ENCODE results near the gene WWOX. TPM values are rescaled to one million over a fixed set of nuclear protein-coding genes. Genes with fewer than 3 reads are reported as not detected.

WWOX gene
- polyA plus RNA-seq, 2 of the 4 experiments (the other 2 are of a cell fraction), result 16.0 to 17.2 TPM

- TF ChIP-seq GATA3 (IDR thresholded peaks at IDR 0.05; ENCODE audit: borderline replicate concordance) (no peak), FOSB (CRISPR knock-in tag; IDR thresholded peaks at IDR 0.05) (no peak), NR3C1 (IDR thresholded peaks at IDR 0.05) (no peak), CEBPB (IDR thresholded peaks at IDR 0.05) (no peak)
Measured at GRCh38 chr16:78506367-78507193, 407.1 kb downstream of the WWOX start (continued).

GRCh38 chr16:78507576-78507975, 408.1 kb downstream of the WWOX start:
- no peak for TF ChIP-seq NFE2L2 (conservative IDR thresholded peaks at IDR 0.05; ENCODE audit: low read length)
- TF ChIP-seq CBX8 (IDR thresholded peaks at IDR 0.05), result no peak
- no peak for TF ChIP-seq ESRRA (IDR thresholded peaks at IDR 0.05; ENCODE audit: borderline replicate concordance, low read length)
- TF ChIP-seq FOXS1 (CRISPR knock-in tag; IDR thresholded peaks at IDR 0.05), result no peak
- DNase-seq (ENCODE audit: low read depth in 1 of 2, low spot score in 1 of 2) (no peak), ATAC-seq (no peak), FAIRE-seq (no peak)
- Histone ChIP-seq H3K9me3 (no peaks in the 10 kb centered on the region), H3K27ac (no peak overlapping the region), H3K4me2 (no peak overlapping the region), H3K4me3 (no peak overlapping the region), H3K4me1 (no peaks in the 10 kb centered on the region)
- CTCF ChIA-PET, result no interaction called here
- 67% methylated on average over 12 of the region's 12 CpGs for WGBS (ENCODE audit: missing lambda C conversion rate)
- POLR2A ChIA-PET, result no interaction called here

GRCh38 chr16:78509965-78510364, 410.5 kb downstream of the WWOX start:
- WGBS (ENCODE audit: missing lambda C conversion rate), result 78% methylated on average over 7 of the region's 7 CpGs
- Histone ChIP-seq H3K4me2 (no peak overlapping the region), H3K9me3 (no peaks in the 10 kb centered on the region), H3K4me1 (no peaks in the 10 kb centered on the region), H3K27ac (no peak overlapping the region), H3K4me3 (no peak overlapping the region)
- no peak for ATAC-seq
- no peak for TF ChIP-seq BHLHE40 (IDR thresholded peaks at IDR 0.05; ENCODE audit: low read depth, low read length)
- TF ChIP-seq EP300 (IDR thresholded peaks at IDR 0.05), result no peak
- TF ChIP-seq TFCP2L1 (CRISPR knock-in tag; IDR thresholded peaks at IDR 0.05), result no peak
- no peak for TF ChIP-seq EHF (CRISPR knock-in tag; IDR thresholded peaks at IDR 0.05)
- TF ChIP-seq FOSL2 (IDR thresholded peaks at IDR 0.05), result no peak
- no peak for TF ChIP-seq FOSL2 (CRISPR knock-in tag; IDR thresholded peaks at IDR 0.05)
- TF ChIP-seq ELK1 (IDR thresholded peaks at IDR 0.05; ENCODE audit: low read depth, low read length), result no peak
- no peak for TF ChIP-seq MAZ (IDR thresholded peaks at IDR 0.05; ENCODE audit: borderline replicate concordance, low read depth, low read length)
- no peak for TF ChIP-seq HEYL (CRISPR knock-in tag; IDR thresholded peaks at IDR 0.05)
- no peak for TF ChIP-seq RFX5 (IDR thresholded peaks at IDR 0.05)
- no peak for TF ChIP-seq FOXS1 (CRISPR knock-in tag; IDR thresholded peaks at IDR 0.05)
- TF ChIP-seq MYC (IDR thresholded peaks at IDR 0.05; ENCODE audit: borderline replicate concordance, low read length), result no peak
- no peak for TF ChIP-seq CBX2 (IDR thresholded peaks at IDR 0.05; ENCODE audit: borderline replicate concordance, low read depth)
- no peak for TF ChIP-seq NPAS2 (CRISPR knock-in tag; IDR thresholded peaks at IDR 0.05; ENCODE audit: borderline replicate concordance)
- no peak for TF ChIP-seq RAD21 (conservative IDR thresholded peaks at IDR 0.05 in 1 of 2, IDR thresholded peaks at IDR 0.05 in 1 of 2)
- no peak for TF ChIP-seq ZFP36 (IDR thresholded peaks at IDR 0.05; ENCODE audit: borderline replicate concordance, partially characterized antibody)
- no peak for TF ChIP-seq BCL3 (IDR thresholded peaks at IDR 0.05)
- TF ChIP-seq ZNF302 (CRISPR knock-in tag; IDR thresholded peaks at IDR 0.05), result no peak
- DNase-seq (ENCODE audit: low read depth in 1 of 2, low spot score in 1 of 2), result no peak
- FAIRE-seq, result no peak
- CTCF ChIA-PET, result no interaction called here
- POLR2A ChIA-PET, result no interaction called here
